Measurements from ENCODE around the gene STAM2. TPM values are rescaled to one million over a fixed set of nuclear protein-coding genes. Genes with fewer than 3 reads are reported as not detected.

Gene STAM2
- total and polyA plus RNA-seq, 2 experiments from 2014 or later: 13.1 to 41.0 TPM

DNA sequence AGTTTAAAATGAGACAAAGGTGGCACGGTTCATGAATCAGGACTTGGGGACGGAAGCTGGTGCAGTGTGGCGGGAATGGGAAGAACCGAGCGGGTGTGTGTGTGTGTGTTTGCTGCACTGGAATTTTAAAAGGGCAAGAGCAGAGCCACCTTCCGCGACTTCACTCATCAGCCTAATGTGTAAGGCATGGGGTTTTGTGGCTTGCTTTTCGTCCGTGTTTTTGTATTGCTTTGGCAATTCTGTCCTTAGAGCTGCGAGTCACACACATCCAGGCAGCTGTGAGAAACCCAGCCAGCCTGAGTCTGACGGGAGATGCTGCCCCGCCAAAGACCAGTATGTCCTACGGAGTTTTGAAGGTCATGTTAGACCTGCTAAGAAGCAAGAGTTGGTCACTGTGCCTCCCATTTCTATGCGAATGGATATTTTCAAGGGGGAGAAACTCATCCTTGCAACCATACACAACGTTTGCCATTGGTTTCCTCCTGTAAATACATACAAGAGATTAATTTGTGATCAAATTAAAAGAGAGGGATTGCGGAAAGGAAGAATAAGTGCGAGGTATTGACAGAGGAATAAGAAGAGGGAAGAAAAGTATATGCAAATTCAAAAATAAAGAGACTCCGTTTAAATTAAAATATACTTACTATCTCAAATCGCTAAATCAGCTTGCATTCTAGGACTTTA lies 76.1 kb downstream of the STAM2 start:
- H3K4me2 ChIP-seq: peak overlapping the region; percentile 99
- TF ChIP-seq, protein P1, sequence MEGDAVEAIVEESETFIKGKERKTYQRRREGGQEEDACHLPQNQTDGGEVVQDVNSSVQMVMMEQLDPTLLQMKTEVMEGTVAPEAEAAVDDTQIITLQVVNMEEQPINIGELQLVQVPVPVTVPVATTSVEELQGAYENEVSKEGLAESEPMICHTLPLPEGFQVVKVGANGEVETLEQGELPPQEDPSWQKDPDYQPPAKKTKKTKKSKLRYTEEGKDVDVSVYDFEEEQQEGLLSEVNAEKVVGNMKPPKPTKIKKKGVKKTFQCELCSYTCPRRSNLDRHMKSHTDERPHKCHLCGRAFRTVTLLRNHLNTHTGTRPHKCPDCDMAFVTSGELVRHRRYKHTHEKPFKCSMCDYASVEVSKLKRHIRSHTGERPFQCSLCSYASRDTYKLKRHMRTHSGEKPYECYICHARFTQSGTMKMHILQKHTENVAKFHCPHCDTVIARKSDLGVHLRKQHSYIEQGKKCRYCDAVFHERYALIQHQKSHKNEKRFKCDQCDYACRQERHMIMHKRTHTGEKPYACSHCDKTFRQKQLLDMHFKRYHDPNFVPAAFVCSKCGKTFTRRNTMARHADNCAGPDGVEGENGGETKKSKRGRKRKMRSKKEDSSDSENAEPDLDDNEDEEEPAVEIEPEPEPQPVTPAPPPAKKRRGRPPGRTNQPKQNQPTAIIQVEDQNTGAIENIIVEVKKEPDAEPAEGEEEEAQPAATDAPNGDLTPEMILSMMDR (IDR thresholded peaks at IDR 0.05; ENCODE audit: poor library complexity): no peak
- TF ChIP-seq EZH2 (IDR thresholded peaks at IDR 0.05; ENCODE audit: borderline replicate concordance) (no peak), EZH2phosphoT487 (IDR thresholded peaks at IDR 0.05; ENCODE audit: low read depth, severe bottlenecking, unreplicated experiment) (no peak)
- WGBS (ENCODE audit: low lambda C conversion rate, missing lambda C conversion rate): 17% methylated on average over 19 of the region's 19 CpGs
- H3K27me3 ChIP-seq: peaks cover 25% of the 10 kb centered on the region
- DNase-seq (ENCODE audit: low spot score): peak; percentile 8
- H3K4me3 ChIP-seq: peak overlapping the region; percentile 90
- no peaks in the 10 kb centered on the region for H3K4me1 ChIP-seq (ENCODE audit: insufficient read depth)
- H2AFZ ChIP-seq: peak overlapping the region; percentile 80
- H3K36me3 ChIP-seq (replicated peaks; ENCODE audit: insufficient read depth, low read depth): no peaks in the 10 kb centered on the region
- no peaks in the 10 kb centered on the region for H3K9me3 ChIP-seq (ENCODE audit: low read depth)
- H3K9me2 ChIP-seq (replicated peaks; ENCODE audit: insufficient read depth): no peaks in the 10 kb centered on the region
- no peak overlapping the region for H3K27ac ChIP-seq
- H3K79me2 ChIP-seq: no peaks in the 10 kb centered on the region
- no peaks in the 10 kb centered on the region for H4K20me1 ChIP-seq (ENCODE audit: insufficient read depth, poor library complexity, severe bottlenecking)

DNA sequence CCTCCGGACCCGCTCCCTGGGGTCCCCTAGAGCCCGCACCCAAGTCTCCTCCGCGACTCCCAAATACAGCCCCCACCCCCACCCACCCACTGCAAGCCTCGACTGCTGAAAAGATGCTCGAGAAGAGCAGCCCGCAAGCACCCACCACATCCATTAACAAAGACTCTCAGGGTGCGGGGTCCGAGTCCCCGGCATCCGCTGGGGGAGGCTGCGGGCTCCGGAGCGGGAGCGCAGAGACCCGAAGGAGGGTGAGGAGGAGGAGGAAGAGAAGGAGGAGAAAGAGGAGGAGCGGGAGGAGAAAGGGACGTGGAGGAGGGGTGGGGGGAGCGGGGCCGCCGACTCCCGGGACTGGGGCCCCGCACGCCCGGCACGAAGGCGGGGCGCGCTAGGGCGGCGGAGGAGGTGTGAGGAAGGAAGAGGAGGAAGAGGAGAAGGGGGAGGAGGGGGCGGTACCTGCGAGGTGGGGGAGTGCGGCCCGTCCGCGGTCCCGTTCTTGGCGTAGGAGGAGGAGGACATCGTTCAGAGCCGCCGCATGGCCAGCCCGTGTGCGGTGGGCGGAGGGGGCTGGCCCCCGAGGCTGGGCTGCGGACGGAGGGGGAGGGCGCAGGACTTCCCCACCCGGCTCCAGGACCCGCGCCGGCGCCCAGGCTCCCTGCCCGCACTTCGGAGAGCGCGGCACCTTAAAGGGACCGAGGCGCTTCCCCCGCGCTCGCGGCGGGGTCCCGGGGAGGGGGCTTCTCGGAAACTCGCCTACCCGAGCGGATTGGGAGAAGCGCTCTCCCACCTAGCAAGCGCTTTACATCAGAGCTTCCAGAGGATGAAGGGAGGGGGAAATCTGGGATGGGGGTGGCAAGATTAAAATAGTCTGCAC lies 76.8 kb downstream of the STAM2 start, which contains the start of gene CACNB4:
Gene CACNB4, minus strand, starts transcription at position 549 of the 871 bp plus-strand sequence.
- peak within 1 kb of the TSS; percentile 80 for H2AFZ ChIP-seq
- peak; percentile 39 for DNase-seq (ENCODE audit: low spot score)
- no peaks in the 10 kb centered on the region for H3K79me2 ChIP-seq
- H3K36me3 ChIP-seq (replicated peaks; ENCODE audit: insufficient read depth, low read depth): no peaks in the 10 kb centered on the region
- H3K4me3 ChIP-seq: peak within 1 kb of the TSS; percentile 90
- H3K4me1 ChIP-seq (ENCODE audit: insufficient read depth): no peaks in the 10 kb centered on the region
- peaks cover 25% of the 10 kb centered on the region for H3K27me3 ChIP-seq
- no peaks in the 10 kb centered on the region for H4K20me1 ChIP-seq (ENCODE audit: insufficient read depth, poor library complexity, severe bottlenecking)
- H3K27ac ChIP-seq: peak within 1 kb of the TSS; percentile 8
- H3K9me3 ChIP-seq (ENCODE audit: low read depth): no peaks in the 10 kb centered on the region
- TF ChIP-seq EZH2 (IDR thresholded peaks at IDR 0.05; ENCODE audit: borderline replicate concordance) (no peak), EZH2phosphoT487 (IDR thresholded peaks at IDR 0.05; ENCODE audit: low read depth, severe bottlenecking, unreplicated experiment) (no peak)
- TF ChIP-seq, protein P1 (IDR thresholded peaks at IDR 0.05; ENCODE audit: poor library complexity): no peak
- WGBS (ENCODE audit: low lambda C conversion rate, missing lambda C conversion rate): 2% methylated on average over 34 of the region's 73 CpGs
- no peaks in the 10 kb centered on the region for H3K9me2 ChIP-seq (replicated peaks; ENCODE audit: insufficient read depth)
- H3K4me2 ChIP-seq: peak within 1 kb of the TSS; percentile 99

DNA sequence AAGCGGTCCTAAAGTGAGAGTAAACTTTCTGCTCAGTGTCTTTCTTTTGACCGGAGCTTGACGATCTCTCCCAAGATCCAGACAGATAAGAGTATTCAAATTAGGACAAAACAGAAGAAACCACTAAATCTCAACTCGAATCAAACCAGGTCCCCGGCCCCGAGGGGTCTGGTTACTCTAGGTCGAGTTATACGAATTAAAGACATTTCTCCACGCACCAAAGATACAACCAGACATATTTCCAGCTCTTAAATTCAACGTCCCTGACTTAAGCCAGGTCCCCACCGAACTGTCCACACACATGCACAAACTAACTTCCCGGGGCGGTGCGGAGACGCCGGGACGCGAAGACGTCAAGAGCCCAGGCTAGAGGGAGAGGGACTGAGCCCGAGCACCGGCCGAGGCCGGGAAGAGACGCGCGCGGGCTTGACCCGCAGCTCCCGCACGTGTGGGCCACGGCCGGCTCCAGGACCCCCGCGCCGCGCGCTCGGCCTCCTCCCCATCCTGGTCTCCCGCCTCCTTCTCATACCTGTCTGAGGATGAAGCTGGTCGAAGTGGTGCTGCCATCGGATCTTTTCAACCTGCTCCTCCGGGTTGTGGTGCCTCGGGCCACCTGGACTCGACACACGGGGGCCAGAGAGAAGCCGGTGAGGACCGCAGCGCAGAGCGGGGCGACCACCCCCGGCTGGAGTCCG lies 77.6 kb downstream of the STAM2 start:
- DNase-seq (ENCODE audit: low spot score): peak; percentile 51
- peak overlapping the region; percentile 99 for H3K4me2 ChIP-seq
- no peak for TF ChIP-seq EZH2 (IDR thresholded peaks at IDR 0.05; ENCODE audit: borderline replicate concordance)
- TF ChIP-seq EZH2phosphoT487 (IDR thresholded peaks at IDR 0.05; ENCODE audit: low read depth, severe bottlenecking, unreplicated experiment): no peak
- TF ChIP-seq, protein P1 (IDR thresholded peaks at IDR 0.05; ENCODE audit: poor library complexity): no peak
- WGBS (ENCODE audit: low lambda C conversion rate, missing lambda C conversion rate): 2% methylated on average over 49 of the region's 52 CpGs
- peak overlapping the region; percentile 90 for H3K4me3 ChIP-seq
- no peaks in the 10 kb centered on the region for H3K79me2 ChIP-seq
- no peaks in the 10 kb centered on the region for H3K36me3 ChIP-seq (replicated peaks; ENCODE audit: insufficient read depth, low read depth)
- no peaks in the 10 kb centered on the region for H3K9me2 ChIP-seq (replicated peaks; ENCODE audit: insufficient read depth)
- no peaks in the 10 kb centered on the region for H3K4me1 ChIP-seq (ENCODE audit: insufficient read depth)
- no peaks in the 10 kb centered on the region for H3K9me3 ChIP-seq (ENCODE audit: low read depth)
- no peaks in the 10 kb centered on the region for H4K20me1 ChIP-seq (ENCODE audit: insufficient read depth, poor library complexity, severe bottlenecking)
- H3K27me3 ChIP-seq: peaks cover 25% of the 10 kb centered on the region
- peak overlapping the region; percentile 80 for H2AFZ ChIP-seq
- H3K27ac ChIP-seq: peak overlapping the region; percentile 8

Measured in hepatocyte (in vitro differentiated cells).